HG02840 (cell line): ENCODE measurements around the gene TMEM119.
"Not testable (repeated sequence)": the region's sequence is repeated elsewhere in the genome, so short reads cannot be mapped to it uniquely, and the experiment has no call there.

ENCODE experiments used
- ATAC-seq: cut with Tn5 transposase; IDR thresholded peaks from one replicate; pipeline ENCODE4 v1.9.1; 2021; ENCODE audit warnings: mild to moderate bottlenecking, moderate library complexity, moderate number of reproducible peaks; ENCODE audit not compliant: unreplicated experiment, low FRiP score

The TMEM119 gene

DNA sequence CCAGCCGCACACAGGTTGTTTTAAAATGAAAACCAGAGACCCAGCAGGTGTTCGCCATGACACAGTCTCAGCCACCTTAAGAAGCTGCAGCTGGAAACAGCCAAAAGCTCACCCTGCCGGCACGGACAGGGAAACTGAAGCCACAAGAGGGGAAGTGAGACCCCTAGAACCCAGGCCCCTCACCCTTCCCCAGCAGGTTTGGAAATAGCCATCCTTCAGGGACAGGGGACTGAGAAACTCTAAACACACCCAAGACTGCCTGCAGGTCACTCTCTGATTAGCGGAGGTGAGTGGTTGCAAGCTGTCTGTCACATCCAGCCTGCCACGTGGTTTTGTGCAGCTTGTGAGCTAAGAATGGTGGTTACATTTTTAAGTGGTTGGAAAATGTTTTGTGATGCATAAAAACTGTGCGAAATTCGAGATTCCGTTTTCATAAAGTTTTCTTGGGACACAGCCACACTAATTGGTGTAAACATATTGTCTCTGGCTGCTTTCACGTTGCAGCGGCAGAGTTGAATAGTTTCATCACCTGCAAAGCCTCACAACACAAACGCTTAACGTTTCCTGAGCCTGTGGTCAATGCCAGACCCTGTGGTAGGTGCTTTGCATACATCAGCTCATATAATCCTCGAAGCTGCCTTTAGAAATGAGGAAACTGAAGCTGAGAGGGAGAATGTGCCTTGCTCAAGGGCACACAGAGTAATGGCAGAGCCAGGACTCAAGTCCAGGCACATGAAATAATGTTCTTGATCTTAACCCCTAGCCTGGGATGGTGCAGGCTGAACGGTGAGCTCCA lies 37.5 kb upstream of the TMEM119 start:
- ATAC-seq = peak; percentile 47

DNA sequence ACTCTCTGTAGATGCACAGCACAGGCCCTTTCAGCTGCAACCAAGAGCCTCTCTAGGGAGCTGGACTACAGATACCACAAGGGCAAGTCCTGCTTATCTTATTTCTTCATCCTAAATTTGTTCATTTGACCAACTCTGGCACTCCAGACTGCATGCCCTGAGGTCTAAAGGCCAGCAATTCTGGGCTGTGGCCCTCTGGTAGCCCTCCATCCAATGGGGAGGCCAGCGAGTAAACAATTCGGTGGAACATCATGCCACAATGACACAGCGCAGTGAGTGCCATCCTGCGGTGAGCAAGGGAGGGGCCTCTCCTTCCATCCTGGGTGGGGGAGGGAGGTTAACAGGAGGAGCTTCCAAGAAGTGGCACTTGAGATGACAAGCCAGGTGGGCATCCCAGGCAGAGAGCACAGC lies 36.5 kb upstream of the TMEM119 start:
- no peak for ATAC-seq

DNA sequence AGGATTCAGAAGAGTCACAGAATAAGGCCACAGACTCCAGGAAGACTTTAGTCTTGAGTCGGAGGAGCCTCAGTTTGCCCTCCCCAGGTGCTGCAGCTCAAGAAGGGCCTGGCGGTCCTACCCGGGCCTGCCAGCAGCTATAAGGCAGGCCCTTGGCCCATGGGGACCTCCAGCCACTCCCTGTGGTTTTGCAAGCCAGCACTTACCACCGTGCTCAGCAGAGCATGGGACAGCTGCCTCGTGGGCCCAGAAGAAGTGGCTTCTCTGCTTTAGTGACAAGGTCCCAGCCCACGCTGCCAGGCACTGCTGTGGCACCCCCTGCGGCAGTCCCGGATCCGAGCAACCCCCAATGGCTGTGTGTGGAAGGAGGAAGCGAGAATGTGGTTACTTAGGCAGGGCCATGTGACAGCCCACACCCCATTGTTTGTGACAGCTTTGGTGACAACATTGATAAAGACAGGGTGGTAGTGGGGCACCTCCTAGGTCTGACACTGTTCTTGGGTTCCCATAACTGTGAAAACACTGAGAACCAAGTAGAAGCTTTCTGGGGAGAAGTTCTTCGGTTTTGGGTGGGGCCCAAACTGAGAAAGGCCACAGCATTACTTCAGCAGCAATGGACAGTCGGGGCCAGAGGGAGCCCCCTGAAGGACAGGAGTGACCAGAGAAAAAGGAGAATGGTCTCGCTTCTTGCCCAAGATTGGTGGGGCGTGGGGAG lies 35.8 kb upstream of the TMEM119 start, which contains the start of gene SELPLG:
Gene SELPLG (minus strand): TSS at position 361 of the 715 bp plus-strand sequence. CDS start 9,587 bp downstream, outside the sequence.
- peak; percentile 51 for ATAC-seq

DNA sequence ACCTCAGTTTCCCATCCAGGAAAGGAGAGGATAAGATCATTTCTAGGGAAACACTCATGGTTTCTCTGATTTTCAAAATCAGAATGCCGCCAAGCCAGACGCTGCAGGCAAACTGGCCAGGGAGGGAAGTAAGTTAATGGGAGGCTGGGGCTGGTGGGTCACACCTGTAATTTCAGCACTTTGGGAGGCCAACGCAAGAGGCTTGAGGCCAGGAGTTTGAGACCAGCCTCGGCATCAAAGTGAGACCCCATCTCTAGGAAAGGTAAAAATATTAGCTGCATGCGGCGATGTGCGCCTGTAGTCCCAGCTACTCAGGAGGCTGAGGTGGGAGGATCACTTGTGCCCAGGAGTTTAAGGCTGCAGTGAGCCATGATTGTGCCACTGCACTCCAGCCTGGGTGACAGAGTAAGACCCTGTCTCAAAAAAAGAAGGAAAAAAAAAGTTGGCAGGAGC lies 35.2 kb upstream of the TMEM119 start:
- no peak for ATAC-seq

DNA sequence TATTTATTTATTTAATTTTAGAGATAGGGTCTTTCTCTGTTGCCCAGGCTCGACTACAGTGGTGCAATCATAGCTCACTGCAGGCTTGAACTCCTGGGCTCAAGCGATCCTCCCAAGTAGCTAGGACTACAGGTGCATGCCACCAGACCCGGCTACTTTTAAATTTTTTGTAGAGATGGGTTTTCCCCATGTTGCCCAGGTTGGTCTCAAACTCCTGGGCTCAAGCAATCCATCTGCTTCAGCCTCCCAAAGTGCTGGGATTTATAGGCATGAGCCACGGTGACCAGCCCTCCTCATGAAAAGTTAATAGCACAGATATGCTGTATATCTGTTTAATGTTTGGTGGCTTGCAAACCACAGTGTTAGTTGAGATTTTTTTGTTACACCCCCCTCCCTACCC lies 33.4 kb upstream of the TMEM119 start:
- ATAC-seq = not testable (repeated sequence)

DNA sequence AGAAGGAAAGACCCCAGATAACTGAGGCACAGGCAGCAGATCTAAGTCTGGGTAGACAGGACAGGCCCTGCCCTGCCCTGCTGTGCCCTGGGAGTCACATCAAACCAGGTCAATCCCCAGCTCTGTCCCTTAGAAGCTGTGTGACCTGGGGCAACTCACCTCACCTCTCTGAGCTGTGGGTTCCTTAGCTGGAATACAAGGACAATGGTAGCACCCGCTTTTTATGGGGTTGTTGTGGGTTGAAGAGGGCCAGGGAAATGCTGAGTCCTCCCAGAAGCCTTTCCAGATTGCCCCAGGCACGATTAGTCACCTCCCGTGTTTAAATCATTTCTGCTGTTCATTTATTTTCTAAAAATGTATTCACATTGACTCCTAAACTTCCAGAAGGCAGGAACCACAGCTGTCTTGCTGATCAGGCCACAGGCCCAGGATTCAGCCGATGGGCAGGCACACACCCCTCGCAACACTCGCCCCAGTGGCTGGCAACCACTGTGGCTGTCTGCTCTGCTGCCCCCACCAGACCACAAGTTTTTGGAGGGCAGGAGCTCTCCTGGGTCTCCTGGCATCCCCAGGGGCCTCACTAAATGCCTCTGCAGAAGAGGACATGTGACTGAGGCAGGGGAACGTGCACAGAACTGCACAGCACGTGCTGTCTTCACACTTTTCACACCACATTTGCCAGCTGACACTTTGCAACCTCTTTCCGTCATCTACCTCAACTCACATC lies 32.8 kb upstream of the TMEM119 start:
- ATAC-seq = no peak

DNA sequence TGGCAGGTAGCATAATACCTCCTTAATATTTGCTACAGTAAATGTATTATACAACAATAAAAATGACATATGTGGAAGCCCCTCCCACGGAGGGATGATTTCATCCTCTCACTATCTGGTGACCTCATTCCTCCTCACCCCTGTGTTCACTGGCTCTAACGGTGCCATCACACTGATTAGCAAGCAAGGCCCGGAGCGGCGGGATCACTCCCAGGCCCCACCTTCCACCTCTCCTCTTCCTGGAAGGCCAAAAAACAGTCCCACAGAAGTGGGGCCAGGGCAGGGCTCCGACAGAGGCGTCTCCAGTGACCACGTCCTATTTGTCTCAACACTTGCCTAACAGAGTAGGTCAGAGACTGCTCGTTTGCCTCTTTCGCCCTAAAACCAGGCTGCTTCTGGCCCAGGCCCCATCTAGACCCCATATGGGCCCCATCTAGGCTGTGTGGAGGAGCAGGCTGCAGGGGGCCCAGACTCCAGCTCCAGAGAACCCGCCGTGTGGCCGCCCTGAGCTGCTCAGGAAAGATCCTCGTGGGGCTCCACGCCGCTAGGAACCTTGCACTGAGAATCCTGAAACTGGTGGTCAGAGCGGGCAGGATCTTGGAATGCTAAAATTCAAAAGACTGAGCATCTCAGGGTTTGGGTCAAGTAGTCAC lies 32.1 kb upstream of the TMEM119 start:
- no peak for ATAC-seq

DNA sequence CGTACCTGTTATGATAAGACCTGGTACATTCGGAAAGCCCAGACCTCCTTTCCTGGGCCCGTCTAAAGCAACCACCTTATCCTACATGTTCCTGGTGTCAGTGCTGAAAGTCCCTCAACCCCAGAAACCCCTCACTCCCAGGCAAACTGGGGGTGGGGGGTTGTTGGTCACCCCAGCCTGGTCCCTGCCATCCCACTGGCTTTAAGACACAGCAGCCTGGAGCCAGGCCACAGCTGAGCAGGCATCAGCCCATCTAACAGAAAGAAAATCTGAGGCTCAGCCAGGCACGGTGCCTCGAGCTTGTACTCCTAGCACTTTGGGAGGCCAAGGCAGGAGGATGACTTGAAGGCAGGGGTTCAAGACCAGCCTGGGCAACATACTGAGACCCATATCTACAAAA lies 31.3 kb upstream of the TMEM119 start:
- ATAC-seq = no peak

DNA sequence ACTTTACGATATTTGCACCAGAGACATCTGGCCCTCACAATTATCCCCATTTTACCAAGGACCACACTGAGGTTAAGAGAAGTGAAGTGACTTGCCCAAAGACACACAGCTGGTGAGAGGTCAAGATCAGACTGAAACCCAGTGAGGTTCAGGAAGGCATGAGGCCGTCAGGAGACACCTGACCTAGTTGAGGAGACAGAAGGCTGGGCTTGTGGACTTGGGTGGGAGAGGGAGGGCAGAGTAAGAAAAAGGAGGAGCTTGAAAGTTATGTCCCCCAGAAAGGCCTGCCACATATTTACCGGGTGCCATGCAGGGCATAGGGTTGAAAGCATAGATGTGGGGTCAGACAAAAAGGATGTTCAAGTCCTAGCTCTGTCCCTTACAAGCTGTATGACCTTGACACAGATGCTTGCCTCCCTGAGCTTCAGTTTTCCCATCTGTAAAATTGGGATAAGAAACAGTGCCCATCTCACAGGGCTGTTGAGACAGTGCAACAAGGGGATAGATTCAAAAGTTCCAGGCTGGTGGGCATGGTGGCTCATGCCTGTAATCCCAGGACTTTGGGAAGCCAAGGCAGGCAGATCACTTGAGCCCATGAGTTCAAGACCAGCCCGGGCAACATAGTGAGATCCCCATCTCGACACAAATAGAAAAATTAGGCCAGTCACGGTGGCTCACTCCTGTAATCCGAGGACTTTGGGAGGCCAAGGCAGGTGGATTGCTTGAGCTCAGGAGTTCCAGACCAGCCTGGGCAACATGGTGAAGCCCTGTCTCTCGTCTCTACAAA lies 29.4 kb upstream of the TMEM119 start:
- ATAC-seq = no peak

DNA sequence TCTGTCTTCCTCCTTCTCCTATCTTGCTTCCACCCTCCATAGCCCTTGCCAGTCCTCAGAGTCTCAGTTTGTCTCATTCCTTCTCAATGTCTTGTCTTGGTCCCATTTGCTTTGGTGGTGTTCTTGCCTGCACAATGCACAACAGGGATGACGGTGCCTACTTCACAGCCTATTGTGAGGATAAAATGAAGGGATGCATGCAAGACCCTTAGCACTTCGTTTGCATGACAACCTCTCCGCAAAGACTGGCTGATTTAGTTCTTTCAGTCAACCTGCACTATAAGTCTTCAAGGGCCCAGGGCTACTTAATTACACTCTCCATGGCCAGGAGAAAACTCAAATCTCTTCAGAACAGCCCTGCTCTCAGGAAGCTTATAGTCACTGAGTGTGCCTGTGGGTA lies 27.3 kb upstream of the TMEM119 start:
- no peak for ATAC-seq

DNA sequence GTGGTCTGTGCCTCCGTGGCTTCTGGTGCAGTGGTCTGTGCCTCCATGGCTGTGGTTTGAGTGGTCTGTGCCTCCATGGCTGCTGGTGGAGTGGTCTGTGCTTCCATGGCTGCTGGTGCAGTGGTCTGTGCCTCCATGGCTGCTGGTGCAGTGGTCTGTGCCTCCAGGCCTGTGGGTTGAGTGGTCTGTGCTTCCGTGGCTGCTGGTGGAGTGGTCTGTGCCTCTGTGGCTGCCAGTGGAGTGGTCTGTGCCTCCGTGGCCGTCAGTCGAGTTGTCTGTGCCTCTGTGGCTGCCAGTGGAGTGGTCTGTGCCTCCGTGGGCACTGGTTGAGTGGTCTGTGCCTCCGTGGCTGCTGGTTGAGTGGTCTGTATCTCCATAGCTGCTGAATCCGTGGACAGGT lies 25.7 kb upstream of the TMEM119 start:
- ATAC-seq = no peak

DNA sequence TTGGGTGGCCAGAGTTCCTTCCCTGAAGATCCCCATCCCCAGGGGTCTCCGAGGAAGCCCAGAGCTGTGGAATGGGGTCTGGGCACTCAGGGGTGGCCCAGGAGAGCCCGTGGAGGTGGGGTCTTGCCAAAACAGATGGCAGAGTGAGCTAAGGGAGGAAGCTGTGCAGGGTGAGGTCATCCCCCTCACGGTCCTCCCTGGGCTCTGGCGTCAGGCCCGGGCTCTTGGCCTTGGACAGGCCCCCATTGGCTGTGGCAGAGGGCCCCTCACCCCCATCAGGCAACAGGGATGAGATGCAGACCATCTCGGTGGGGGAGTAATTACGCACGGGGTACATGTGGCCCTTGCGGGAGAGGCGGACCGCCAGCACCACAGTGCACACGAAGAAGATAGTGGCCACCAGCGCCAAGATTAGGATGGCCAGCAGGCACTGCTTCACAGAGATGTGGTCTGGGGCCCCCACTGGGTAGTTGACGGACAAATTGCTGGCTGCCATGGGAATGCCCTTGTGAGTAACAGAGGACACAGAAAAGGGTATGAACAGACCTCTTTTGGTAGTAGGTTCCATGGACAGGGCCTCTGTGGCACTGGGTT lies 25.1 kb upstream of the TMEM119 start:
- ATAC-seq = no peak

DNA sequence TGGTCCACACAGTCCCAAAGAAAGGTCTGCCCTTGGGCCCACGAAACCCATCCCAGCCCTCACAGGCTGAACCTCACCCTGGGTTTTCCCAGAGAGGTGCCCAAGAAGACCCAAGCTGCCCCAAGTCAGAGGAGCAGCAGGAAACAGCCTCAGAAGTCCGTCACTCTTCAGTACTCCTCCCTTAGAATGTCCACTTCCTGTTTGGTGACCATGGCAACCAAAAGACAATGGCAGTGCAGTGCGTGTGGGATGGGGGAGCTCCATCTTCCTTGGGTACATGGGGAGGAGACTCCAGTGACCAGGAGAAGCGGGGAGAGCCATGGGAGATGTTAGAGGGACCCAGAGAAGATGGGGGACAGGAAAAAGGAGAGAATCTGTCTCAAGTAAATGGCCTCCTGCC lies 24.5 kb upstream of the TMEM119 start:
- no peak for ATAC-seq

DNA sequence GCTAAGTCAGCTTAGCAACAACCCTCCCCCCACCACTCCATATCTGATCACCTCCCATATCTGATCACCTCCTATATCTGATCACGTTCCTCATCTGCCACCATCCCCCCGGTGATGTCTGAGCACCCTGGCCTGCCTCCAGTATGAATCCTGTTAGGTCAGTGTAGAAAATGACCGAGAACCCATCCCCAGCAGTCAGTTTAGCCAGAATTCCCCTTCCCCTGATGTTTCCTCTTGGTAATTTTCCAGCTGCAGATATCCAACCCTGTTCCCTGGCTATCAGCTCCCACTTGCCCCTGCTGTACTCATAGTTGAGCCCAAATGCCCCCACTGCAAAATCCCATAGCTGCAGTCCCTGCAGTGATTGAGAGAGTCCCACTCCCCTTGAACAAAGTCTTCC lies 23.3 kb upstream of the TMEM119 start:
- ATAC-seq = no peak

DNA sequence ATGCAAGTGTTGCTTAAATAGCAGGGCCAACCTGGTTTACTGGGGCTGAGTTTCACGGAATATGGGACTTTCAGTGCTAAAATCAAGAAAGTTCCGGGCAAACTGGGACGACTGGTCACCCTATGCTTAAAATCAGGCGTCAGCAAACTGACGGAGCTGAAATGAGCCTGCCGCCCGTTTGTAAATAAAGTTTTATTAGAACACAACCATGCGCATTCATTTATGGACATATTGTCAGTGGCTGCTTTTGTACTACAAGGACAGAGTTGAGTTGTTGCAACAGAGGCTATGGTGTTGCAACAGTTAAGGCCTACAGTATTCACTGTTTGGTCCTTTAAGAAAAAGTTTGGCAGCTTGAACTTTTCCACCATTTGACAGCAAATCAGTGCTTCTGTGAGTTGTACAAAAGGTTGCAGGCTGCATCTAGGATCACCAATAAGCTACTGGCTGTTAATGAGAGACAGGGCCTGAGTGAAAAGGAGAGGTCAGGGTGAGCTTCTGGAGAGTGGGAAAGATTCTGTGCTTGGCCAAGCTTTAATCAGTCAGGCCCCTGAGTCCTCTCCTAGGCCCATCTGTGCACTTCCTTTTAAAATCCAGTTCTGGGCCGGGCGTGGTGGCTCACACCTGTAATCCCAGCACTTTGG lies 22.5 kb upstream of the TMEM119 start:
- ATAC-seq = no peak

DNA sequence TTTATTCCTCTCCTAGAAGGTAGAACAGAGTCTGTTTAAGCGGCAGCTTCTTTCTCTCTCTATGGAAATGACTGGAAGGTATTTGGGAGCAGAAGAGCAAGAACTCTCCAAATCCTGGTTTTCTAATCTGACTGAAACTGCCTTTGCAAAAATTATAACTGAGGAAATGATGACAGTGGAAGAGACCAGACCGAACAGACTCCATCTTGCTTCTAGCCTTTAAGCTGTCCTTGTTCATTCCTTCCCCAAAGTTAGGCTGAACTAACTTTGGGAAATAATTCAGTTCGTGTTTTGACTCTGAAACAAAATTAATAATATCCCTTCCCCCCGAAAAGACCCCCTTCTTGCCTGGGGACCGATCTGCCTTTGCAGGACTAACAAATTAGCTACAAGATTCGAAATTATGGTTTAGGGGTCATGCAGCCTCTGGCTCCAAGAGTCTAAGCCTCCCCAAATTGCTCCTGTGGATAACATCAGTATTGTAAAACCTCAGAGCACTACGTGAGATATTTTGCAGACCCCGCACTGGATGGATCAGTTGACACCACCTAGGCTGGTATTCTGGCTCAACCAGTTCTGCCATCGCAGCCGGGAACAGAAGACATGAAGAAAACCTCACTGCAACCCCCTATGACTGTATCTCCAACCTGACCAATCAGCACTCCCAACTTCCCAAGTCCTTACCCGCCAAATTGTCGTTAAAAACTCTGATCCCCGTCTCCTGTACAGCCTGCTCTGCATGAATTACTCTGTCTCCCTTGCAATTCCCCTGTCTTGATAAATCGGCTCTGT lies 21.7 kb upstream of the TMEM119 start:
- no peak for ATAC-seq

DNA sequence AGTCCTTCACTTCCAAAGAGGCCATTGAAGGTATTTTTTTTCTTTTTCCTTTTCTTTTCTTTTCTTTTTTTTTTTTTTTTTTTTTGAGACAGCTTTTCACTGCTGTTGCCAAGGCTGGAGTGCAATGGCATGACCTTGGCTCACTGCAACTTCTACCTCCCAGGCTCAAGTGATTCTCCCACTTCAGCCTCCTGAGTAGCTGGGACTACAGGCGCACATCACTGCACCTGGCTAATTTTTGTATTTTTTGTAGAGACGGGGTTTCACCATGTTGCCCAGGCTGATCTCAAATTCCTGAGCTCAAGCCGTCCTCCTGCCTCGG lies 21.0 kb upstream of the TMEM119 start:
- not testable (repeated sequence) for ATAC-seq
